IMR-90 (cell line): ENCODE measurements around the gene SOWAHD. TPM values are rescaled to one million over a fixed set of nuclear protein-coding genes. Genes with fewer than 3 reads are reported as not detected.

Experiments
- ATAC-seq: fragments of 200-7000 bp; cut with Tn5 transposase; 2 replicates; pipeline ENCODE4 v1.9.1; 2020; ENCODE audit warnings: low read depth, mild to moderate bottlenecking, moderate library complexity
- BruUV-seq: library from RNA; stranded (reverse); fragments of 400-500 nt; replicated peaks from 2 replicates; lab custom pipeline; 2021; lab: Mats Ljungman, UMichigan
- CTCF ChIA-PET: fragments of 300-600 bp; formaldehyde crosslinking; extraction: SDS; loops from one replicate; lab custom pipeline; 2021; ENCODE audit warnings: antibody characterized with exemption; lab: Yijun Ruan, JAX
- POLR2A ChIA-PET: fragments of 300-600 bp; sonication (Branson Sonifier 250); formaldehyde crosslinking; loops from one replicate; lab custom pipeline; 2022; ENCODE audit warnings: antibody characterized with exemption; ENCODE audit not compliant: unreplicated experiment; lab: Charles Lee
- DNase-seq: peaks from one replicate; pipeline ENCODE4 v3.0.0; 2013
- H2AFZ ChIP-seq: replicated peaks from 2 replicates; pipeline ENCODE3; 2013; ENCODE audit warnings: low read length, mild to moderate bottlenecking; ENCODE audit not compliant: poor library complexity
- H2AK5ac ChIP-seq: 2 replicates; pipeline ENCODE4 v1.6.1; 2013; ENCODE audit warnings: low read depth, low read length, inconsistent platforms
- H2AK9ac ChIP-seq: replicated peaks from 2 replicates; pipeline ENCODE3; 2013; ENCODE audit warnings: mild to moderate bottlenecking, low read depth, low read length, moderate library complexity; ENCODE audit not compliant: poor library complexity
- H2BK120ac ChIP-seq: 2 replicates; pipeline ENCODE4 v1.6.1; 2013; ENCODE audit warnings: low read depth, low read length, inconsistent platforms
- H2BK15ac ChIP-seq: 3 replicates; pipeline ENCODE4 v1.6.1; 2013; ENCODE audit warnings: low read depth, low read length, inconsistent platforms
- H2BK20ac ChIP-seq: 2 replicates; pipeline ENCODE4 v1.6.1; 2013; ENCODE audit warnings: low read depth, mild to moderate bottlenecking, inconsistent platforms, low read length, moderate library complexity
- H2BK5ac ChIP-seq: 2 replicates; pipeline ENCODE4 v1.6.1; 2013; ENCODE audit warnings: mild to moderate bottlenecking, low read depth, low read length, inconsistent platforms; ENCODE audit not compliant: poor library complexity, severe bottlenecking
- H3K14ac ChIP-seq: replicated peaks from 2 replicates; pipeline ENCODE4 v1.6.1; 2013; ENCODE audit warnings: low read depth, low read length, inconsistent platforms
- H3K18ac ChIP-seq: 2 replicates; pipeline ENCODE4 v1.6.1; 2013; ENCODE audit warnings: low read depth, low read length, control low read depth
- H3K23ac ChIP-seq: 2 replicates; pipeline ENCODE4 v1.6.1; 2013; ENCODE audit warnings: low read depth, low read length, inconsistent platforms
- H3K27ac ChIP-seq: 2 replicates; pipeline ENCODE4 v1.5.1; 2013; ENCODE audit warnings: mild to moderate bottlenecking, control low read depth, low read length; ENCODE audit not compliant: insufficient read depth
- H3K27me3 ChIP-seq: 2 replicates; pipeline ENCODE4 v1.6.1; 2013; ENCODE audit warnings: low read length; ENCODE audit not compliant: control insufficient read depth, insufficient read depth
- H3K36me3 ChIP-seq: 2 replicates; pipeline ENCODE4 v1.6.1; 2013; ENCODE audit warnings: low read length, mixed read lengths; ENCODE audit not compliant: control insufficient read depth, insufficient read depth
- H3K4ac ChIP-seq: 2 replicates; pipeline ENCODE4 v1.6.1; 2013; ENCODE audit warnings: low read depth, low read length, inconsistent platforms
- H3K4me1 ChIP-seq: 2 replicates; pipeline ENCODE4 v1.6.1; 2013; ENCODE audit warnings: low read length, mixed read lengths; ENCODE audit not compliant: control insufficient read depth, insufficient read depth
- H3K4me2 ChIP-seq: 2 replicates; pipeline ENCODE4 v1.6.1; 2013; ENCODE audit warnings: low read depth, mild to moderate bottlenecking, control low read depth, low read length, moderate library complexity
- H3K4me3 ChIP-seq: 2 replicates; pipeline ENCODE4 v1.5.1; 2013; ENCODE audit warnings: low read depth, mild to moderate bottlenecking, control low read depth, low read length, moderate library complexity; ENCODE audit not compliant: insufficient read depth
- H3K56ac ChIP-seq: 2 replicates; pipeline ENCODE4 v1.6.1; 2013; ENCODE audit warnings: low read length, inconsistent platforms; ENCODE audit not compliant: insufficient read depth; ENCODE audit errors: extremely low read depth
- H3K79me1 ChIP-seq, 2 experiments: 2 replicates each; pipeline ENCODE4 v1.6.1; 2013; ENCODE audit warnings: low read length in 2 of 2, inconsistent platforms in 1 of 2, low read depth in 1 of 2
- H3K9ac ChIP-seq: 2 replicates; pipeline ENCODE4 v1.6.1; 2013; ENCODE audit warnings: low read depth, low read length, control low read depth
- H3K9me1 ChIP-seq: 2 replicates; pipeline ENCODE4 v1.6.1; 2013; ENCODE audit warnings: low read length, inconsistent platforms; ENCODE audit not compliant: insufficient read depth
- H3K9me3 ChIP-seq: 2 replicates; pipeline ENCODE4 v1.6.1; 2013; ENCODE audit warnings: low read length; ENCODE audit not compliant: control insufficient read depth, insufficient read depth
- H4K20me1 ChIP-seq: 2 replicates; pipeline ENCODE4 v1.6.1; 2013; ENCODE audit warnings: low read length, inconsistent platforms; ENCODE audit not compliant: insufficient read depth
- H4K5ac ChIP-seq: 2 replicates; pipeline ENCODE4 v1.6.1; 2013; ENCODE audit warnings: mild to moderate bottlenecking, low read depth, low read length, control low read depth
- H4K8ac ChIP-seq, 2 experiments: 2 replicates each; pipeline ENCODE4 v1.6.1; 2013; ENCODE audit warnings: low read depth in 2 of 2, low read length in 2 of 2, control low read depth in 1 of 2, inconsistent platforms in 1 of 2
- H4K91ac ChIP-seq: 2 replicates; pipeline ENCODE4 v1.6.1; 2013; ENCODE audit warnings: low read depth, low read length, inconsistent platforms; ENCODE audit not compliant: insufficient read depth
- CEBPB ChIP-seq: IDR thresholded peaks from 2 replicates; pipeline ENCODE4 v1.6.1; 2012; ENCODE audit warnings: low read depth, low read length, improper control_type of control experiment
- MAFK ChIP-seq: IDR thresholded peaks from 2 replicates; pipeline ENCODE4 v1.6.1; 2012; ENCODE audit warnings: low read depth, low read length, improper control_type of control experiment
- RAD21 ChIP-seq: IDR thresholded peaks from 2 replicates; pipeline ENCODE4 v1.6.1; 2012; ENCODE audit warnings: low read length, improper control_type of control experiment
- RFX5 ChIP-seq: IDR thresholded peaks from 2 replicates; pipeline ENCODE4 v1.8.0; 2012; ENCODE audit warnings: low read depth, mild to moderate bottlenecking, low read length, moderate library complexity
- WGBS, 2 experiments: methylation state at CpG; one replicate each; pipeline versions ENCODE4 v1.1.5 to v1.1.7; 2013; ENCODE audit warnings: missing lambda C conversion rate in 2 of 2; ENCODE audit not compliant: insufficient read length in 1 of 2; ENCODE audit errors: extremely low coverage in 2 of 2; 5-methylcytosine and 5-hydroxymethylcytosine counted together
- dilution Hi-C: fragments of 300-500 bp; cut with HindIII; formaldehyde crosslinking; loops from one replicate; pipeline ENCODE4 v1.14.3; 2018; ENCODE audit warnings: low sequenced_read_pairs; ENCODE audit not compliant: unreplicated experiment
- in situ Hi-C: fragments of 300-500 bp; cut with MboI; formaldehyde crosslinking; loops from 3 replicates; pipeline ENCODE4 v1.14.3; 2019; ENCODE audit warnings: low sequenced_read_pairs, inconsistent platforms, mixed read lengths
- intact Hi-C: fragments of 100-400 bp; cut with micrococcal nuclease; formaldehyde crosslinking; loops from 2 replicates; pipeline ENCODE4 v1.10.0; 2022
- microRNA-seq, 2 experiments: library from miRNA; stranded (forward) in 1 of 2; unstranded in 1 of 2; fragments of 10-50 nt in 1 of 2; fragments of <30 nt in 1 of 2; gene quantifications in 1 of 2; microRNA quantifications in 1 of 2; one replicate each; pipeline versions ENCODE3 to v1.1.0; 2013 to 2020; ENCODE audit not compliant: insufficient read depth in 1 of 2, insufficient read length in 1 of 2, unreplicated experiment in 1 of 2
- polyA plus RNA-seq, 3 experiments: library from polyadenylated mRNA; depleted of rRNA; stranded (reverse); fragments of >200 nt; gene quantifications; 2 replicates each; pipeline ENCODE4 v1.2.3, GENCODE V29; 2012; ENCODE audit warnings: low replicate concordance in 1 of 3
- small RNA-seq, 5 experiments: library from RNA; depleted of rRNA; stranded (forward); fragments of <200 nt; gene quantifications; one replicate each; pipeline ENCODE3, GENCODE V24; 2012
- total RNA-seq: library from RNA; depleted of rRNA; stranded (reverse); fragments of >200 nt; gene quantifications from 2 replicates; pipeline ENCODE4 v1.2.3, GENCODE V29; 2012; rRNA removed

The SOWAHD gene
- total and polyA plus RNA-seq, 2 of the 4 experiments (the other 2 are of a cell fraction), result 0.17 to 0.18 TPM

DNA sequence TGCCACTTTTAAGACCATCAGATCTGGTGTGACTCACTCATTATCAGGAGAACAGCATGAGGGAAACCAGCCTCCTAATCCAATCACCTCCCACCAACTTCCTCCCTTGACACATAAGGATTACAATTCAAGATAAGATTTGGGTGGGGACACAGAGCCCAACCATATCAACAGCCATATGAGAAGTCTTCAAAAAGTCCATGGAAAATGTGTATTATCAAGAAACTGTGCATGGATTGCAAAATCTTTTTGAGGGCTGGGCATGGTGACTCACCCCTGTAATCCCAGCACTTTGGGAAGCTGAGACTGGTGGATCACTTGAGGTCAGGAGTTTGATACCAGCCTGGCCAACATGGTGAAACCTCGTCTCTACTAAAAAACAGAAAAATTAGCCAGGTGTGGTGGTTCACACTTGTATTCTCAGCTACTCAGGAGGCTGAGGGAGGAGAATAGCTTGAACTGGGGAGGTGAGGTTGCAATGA lies 50.8 kb downstream of the SOWAHD start:
- Histone ChIP-seq H3K36me3 (no peaks in the 10 kb centered on the region), H4K8ac (no peak overlapping the region), H4K20me1 (no peaks in the 10 kb centered on the region), H2BK120ac (no peak overlapping the region), H3K18ac (no peak overlapping the region), H2AK9ac (no peak overlapping the region), H4K91ac (no peak overlapping the region), H2BK5ac (no peak overlapping the region), H3K27ac (no peak overlapping the region), H3K4me2 (no peak overlapping the region), H3K56ac (no peak overlapping the region), H2BK20ac (no peak overlapping the region), H3K79me1 (no peaks in the 10 kb centered on the region), H3K23ac (no peak overlapping the region), H3K9me1 (no peaks in the 10 kb centered on the region), H4K5ac (no peak overlapping the region), H3K4ac (no peak overlapping the region), H3K9me3 (0 out of 2 replicates have a peak, but pooled peaks cover 3% of the 10 kb centered on the region), H3K4me1 (no peaks in the 10 kb centered on the region), H2AFZ (no peak overlapping the region), H3K4me3 (no peak overlapping the region), H3K14ac (no peak overlapping the region), H3K27me3 (no peaks in the 10 kb centered on the region), H2BK15ac (no peak overlapping the region), H2AK5ac (no peak overlapping the region), H3K9ac (no peak overlapping the region)
- TF ChIP-seq RAD21, result no peak
- no peak for TF ChIP-seq RFX5
- peak; percentile 31; the same call in 1 of the 2 replicates for TF ChIP-seq CEBPB
- TF ChIP-seq MAFK, result no peak
- ATAC-seq, result no peak; the same call in 1 of the 2 replicates
- BruUV-seq, result no TSS peak
- POLR2A ChIA-PET, result no interaction called here
- CTCF ChIA-PET, result no interaction called here
- dilution Hi-C loops (no loop called here), in situ Hi-C loops (no loop called here), intact Hi-C loops (no loop called here)
- peak; percentile 11 for DNase-seq
- no CpG with 5 or more reads among the region's 1 CpG for WGBS, 2 experiments

Small RNAs within 50 kb of the gene (microRNA-seq; reads per million reads assigned to microRNA genes)
- gene SNORA69 (ENCODE audit: insufficient read depth, insufficient read length), result not detected

Small RNAs within 50 kb of the gene (small RNA-seq; reads per million reads assigned to genes)
- 0 to 0.65 (median 0.08) reads per million in 5 experiments for gene SNORA69

Other genes with a start within 250 kb of the SOWAHD start
- 33.2 and 47.5 TPM in 2 replicates for gene STEEP1, start 193.2 kb upstream of the SOWAHD start, total RNA-seq
- 15.1 and 16.7 TPM in 2 replicates for gene STEEP1, start 193.2 kb upstream of the SOWAHD start, polyA plus RNA-seq (2012; rRNA removed)
- 12.9 and 20.3 TPM in 2 replicates for gene UBE2A, start 184.0 kb upstream of the SOWAHD start, total RNA-seq
- 42.9 and 50.5 TPM in 2 replicates for gene UBE2A, start 184.0 kb upstream of the SOWAHD start, polyA plus RNA-seq (2012; rRNA removed)
- gene NKRF, start 152.2 kb upstream of the SOWAHD start, total RNA-seq, result 2.2 and 3.6 TPM in 2 replicates
- gene NKRF, start 152.2 kb upstream of the SOWAHD start, polyA plus RNA-seq (2012; rRNA removed), result 4.1 TPM in 2 replicates
- gene SEPTIN6, start 65.4 kb upstream of the SOWAHD start, total RNA-seq, result 14.2 and 19.0 TPM in 2 replicates
- 13.9 and 16.2 TPM in 2 replicates for gene SEPTIN6, start 65.4 kb upstream of the SOWAHD start, polyA plus RNA-seq (2012; rRNA removed)
- 681 and 716 TPM in 2 replicates for gene RPL39, start 33.0 kb downstream of the SOWAHD start, total RNA-seq
- 2,279 and 2,357 TPM in 2 replicates for gene RPL39, start 33.0 kb downstream of the SOWAHD start, polyA plus RNA-seq (2012; rRNA removed)
- gene UPF3B, start 94.4 kb downstream of the SOWAHD start, total RNA-seq, result 0.54 and 1.4 TPM in 2 replicates
- 6.0 and 6.4 TPM in 2 replicates for gene UPF3B, start 94.4 kb downstream of the SOWAHD start, polyA plus RNA-seq (2012; rRNA removed)
- gene RNF113A, start 113.1 kb downstream of the SOWAHD start, total RNA-seq, result 16.5 and 20.6 TPM in 2 replicates
- 15.9 and 17.0 TPM in 2 replicates for gene RNF113A, start 113.1 kb downstream of the SOWAHD start, polyA plus RNA-seq (2012; rRNA removed)
- gene NDUFA1, start 113.2 kb downstream of the SOWAHD start, total RNA-seq, result 12.5 and 47.5 TPM in 2 replicates
- gene NDUFA1, start 113.2 kb downstream of the SOWAHD start, polyA plus RNA-seq (2012; rRNA removed), result 90.1 and 104 TPM in 2 replicates
- gene AKAP14, start 137.3 kb downstream of the SOWAHD start, total RNA-seq, result not detected in 2 replicates
- gene AKAP14, start 137.3 kb downstream of the SOWAHD start, polyA plus RNA-seq (2012; rRNA removed), result not detected in 2 replicates
- 1.3 and 2.5 TPM in 2 replicates for gene NKAP, start 185.2 kb downstream of the SOWAHD start, total RNA-seq
- 2.7 TPM in 2 replicates for gene NKAP, start 185.2 kb downstream of the SOWAHD start, polyA plus RNA-seq (2012; rRNA removed)